HEK293 (cell line): Measurements from ENCODE around the gene ACOT8.
"Not testable (repeated sequence)": the region's sequence is repeated elsewhere in the genome, so short reads cannot be mapped to it uniquely, and the experiment has no call there.

Source experiments
- CTCF ChIA-PET: fragments of 350-600 bp; formaldehyde crosslinking; extraction: SDS; loops from one replicate; lab custom pipeline; 2021; ENCODE audit warnings: antibody characterized with exemption; lab: Yijun Ruan, JAX
- POLR2A ChIA-PET: fragments of 300-600 bp; formaldehyde crosslinking; extraction: SDS; loops from one replicate; lab custom pipeline; 2020; ENCODE audit warnings: antibody characterized with exemption, inconsistent platforms; lab: Yijun Ruan, JAX
- H3K27ac ChIP-seq: fragments of 200-500 bp; sonication (Bioruptor generic); 2 replicates; pipeline ENCODE4 v1.5.1; 2014; ENCODE audit warnings: low read depth, low read length, control low read depth, inconsistent platforms; ENCODE audit errors: extremely low read depth
- H3K36me3 ChIP-seq, 2 experiments: fragments of 200-500 bp in 1 of 2; sonication (Bioruptor generic) in 1 of 2; 1 replicate in 1 of 2; 2 replicates in 1 of 2; pipeline ENCODE4 v1.5.1; 2014 to 2017; ENCODE audit warnings: inconsistent platforms in 2 of 2, low read length in 2 of 2; ENCODE audit not compliant: control insufficient read depth in 2 of 2, insufficient read depth in 1 of 2
- H3K4me1 ChIP-seq: fragments of 200-500 bp; sonication (Bioruptor generic); 2 replicates; pipeline ENCODE4 v1.5.1; 2014; ENCODE audit warnings: mild to moderate bottlenecking, low read length, inconsistent platforms; ENCODE audit not compliant: control insufficient read depth, insufficient read depth
- H3K4me3 ChIP-seq: 2 replicates; pipeline ENCODE4 v1.5.1; 2011; ENCODE audit warnings: low read depth, mild to moderate bottlenecking, control low read depth, low read length, moderate library complexity
- H3K9me3 ChIP-seq: fragments of 200-500 bp; sonication (Bioruptor generic); 2 replicates; pipeline ENCODE4 v1.5.1; 2014; ENCODE audit warnings: low read depth, low read length, inconsistent platforms; ENCODE audit not compliant: control insufficient read depth, insufficient read depth
- GLI4 ChIP-seq: fragments of 450-650 bp; formaldehyde crosslinking; IDR thresholded peaks from 2 replicates; pipeline ENCODE4 v1.5.1; 2016; ENCODE audit warnings: missing biosample characterization, missing genetic modification characterization
- GLIS1 ChIP-seq: fragments of 450-650 bp; formaldehyde crosslinking; IDR thresholded peaks from 2 replicates; pipeline ENCODE4 v1.5.1; 2016; ENCODE audit warnings: missing biosample characterization, missing genetic modification characterization
- ZNF121 ChIP-seq: fragments of 450-650 bp; formaldehyde crosslinking; IDR thresholded peaks from 2 replicates; pipeline ENCODE4 v1.5.1; 2016; ENCODE audit warnings: missing biosample characterization, missing genetic modification characterization
- ZNF133 ChIP-seq: fragments of 450-650 bp; formaldehyde crosslinking; IDR thresholded peaks from 2 replicates; pipeline ENCODE4 v1.5.1; 2016; ENCODE audit warnings: missing biosample characterization, missing genetic modification characterization
- ZNF18 ChIP-seq: fragments of 450-650 bp; formaldehyde crosslinking; IDR thresholded peaks from 2 replicates; pipeline ENCODE4 v1.5.1; 2016; ENCODE audit warnings: missing biosample characterization, missing genetic modification characterization
- ZNF202 ChIP-seq: fragments of 450-650 bp; formaldehyde crosslinking; IDR thresholded peaks from 2 replicates; pipeline ENCODE4 v1.5.1; 2016; ENCODE audit warnings: missing biosample characterization, missing genetic modification characterization, borderline replicate concordance
- ZNF239 ChIP-seq: fragments of 450-650 bp; formaldehyde crosslinking; IDR thresholded peaks from 2 replicates; pipeline ENCODE4 v1.5.1; 2016; ENCODE audit warnings: missing biosample characterization, missing genetic modification characterization
- ZNF449 ChIP-seq: fragments of 450-650 bp; formaldehyde crosslinking; IDR thresholded peaks from 2 replicates; pipeline ENCODE4 v1.5.1; 2017; ENCODE audit warnings: missing biosample characterization, mild to moderate bottlenecking, missing genetic modification characterization, moderate library complexity
- ZNF692 ChIP-seq: fragments of 450-650 bp; formaldehyde crosslinking; IDR thresholded peaks from 2 replicates; pipeline ENCODE4 v1.5.1; 2016; ENCODE audit warnings: missing biosample characterization, missing genetic modification characterization

The ACOT8 gene

GRCh38 chr20:45832619-45833018, 24.6 kb downstream of the ACOT8 start:
- no peak overlapping the region for H3K4me3 ChIP-seq
- TF ChIP-seq ZNF239 (tag by site-specific recombination) (no peak), GLIS1 (peak; percentile 80)
- no peaks in the 10 kb centered on the region; the same call in 1 of the 2 replicates for H3K4me1 ChIP-seq
- H3K9me3 ChIP-seq = no peaks in the 10 kb centered on the region
- peaks cover 0 to 8% of the 10 kb centered on the region in 2 experiments; a peak in 1 of 3 replicates for H3K36me3 ChIP-seq
- H3K27ac ChIP-seq = no peak overlapping the region
- ChIA-PET CTCF (interaction anchor here (0.6 to 1.0 kb wide), 3 partner anchors 8 to 105 kb away, joined by 4 to 5 read pairs (median 4); no protein-coding TSS in a partner anchor), POLR2A (interaction anchor here (1.2 to 1.4 kb wide), 2 partner anchors 48 to 73 kb away, joined by 3 to 4 read pairs; partner anchors contain the start of gene ZSWIM1)

- TF ChIP-seq ZNF18 (tag by site-specific recombination) = peak; percentile 83
- peak; percentile 30; the same call in 1 of the 2 replicates for TF ChIP-seq ZNF449 (tag by site-specific recombination)
- TF ChIP-seq ZNF121 (tag by site-specific recombination) = peak; percentile 85
- H3K27ac ChIP-seq, H3K4me1 ChIP-seq, H3K36me3 ChIP-seq, CTCF ChIA-PET, H3K9me3 ChIP-seq, H3K4me3 ChIP-seq: not testable (repeated sequence)
- POLR2A ChIA-PET = interaction anchor here (1.0 kb wide), 1 partner anchor 11 kb away, joined by 3 read pairs; no protein-coding TSS in a partner anchor
These were observed 27.5 kb downstream of the ACOT8 start for GRCh38 chr20:45829673-45830106.

- no peaks in the 10 kb centered on the region for H3K36me3 ChIP-seq
- no peaks in the 10 kb centered on the region for H3K9me3 ChIP-seq
- POLR2A ChIA-PET = interaction anchor here (0.8 to 1.0 kb wide), 2 partner anchors 12 kb away, joined by 3 read pairs; no protein-coding TSS in a partner anchor
- CTCF ChIA-PET = interaction anchor here (1.1 kb wide), 1 partner anchor 30 kb away, joined by 3 read pairs; no protein-coding TSS in a partner anchor
- no peak for TF ChIP-seq GLI4
- no peak for TF ChIP-seq ZNF692 (tag by site-specific recombination)
- TF ChIP-seq ZNF133 = no peak
- no peak for TF ChIP-seq ZNF18 (tag by site-specific recombination)
- TF ChIP-seq ZNF202 (tag by site-specific recombination) = no peak
- peak; percentile 100 for TF ChIP-seq ZNF449 (tag by site-specific recombination)
- 0 out of 2 replicates have a peak, but pooled peaks have one; percentile 8 for TF ChIP-seq GLIS1
- TF ChIP-seq, all 188 proteins: peak for 2
- Histone ChIP-seq H3K27ac (no peak overlapping the region), H3K4me1 (no peaks in the 10 kb centered on the region), H3K4me3 (no peak overlapping the region)
These were observed 28.6 kb downstream of the ACOT8 start for GRCh38 chr20:45828589-45828988.
